HG02981 (cell line): ENCODE results near the gene DCK.
"Not testable (repeated sequence)": the region's sequence is repeated elsewhere in the genome, so short reads cannot be mapped to it uniquely, and the experiment has no call there.

ENCODE experiments used
- ATAC-seq: cut with Tn5 transposase; IDR thresholded peaks from one replicate; pipeline ENCODE4 v1.9.1; 2021; ENCODE audit warnings: mild to moderate bottlenecking, moderate library complexity; ENCODE audit not compliant: unreplicated experiment

Gene DCK

GRCh38 chr4:71059573-71059972, 66.1 kb downstream of the DCK start:
- ATAC-seq, result not testable (repeated sequence)

GRCh38 chr4:71062436-71062835, 69.0 kb downstream of the DCK start:
- no peak for ATAC-seq

GRCh38 chr4:71063711-71064110, 70.3 kb downstream of the DCK start:
- ATAC-seq, result no peak

GRCh38 chr4:71064521-71064920, 71.1 kb downstream of the DCK start:
- no peak for ATAC-seq

- no peak for ATAC-seq
Measured at GRCh38 chr4:71065991-71066510, 72.6 kb downstream of the DCK start.

GRCh38 chr4:71066737-71067716, 73.6 kb downstream of the DCK start:
- ATAC-seq, result no peak

GRCh38 chr4:71069063-71069462, 75.6 kb downstream of the DCK start:
- no peak for ATAC-seq

- no peak for ATAC-seq
Measured at GRCh38 chr4:71070015-71070414, 76.6 kb downstream of the DCK start.

GRCh38 chr4:71074452-71075299, 81.2 kb downstream of the DCK start:
- no peak for ATAC-seq
